Gastrocnemius medialis (tissue), 4 donors: Measurements from ENCODE around the gene SLX4IP.

Experiments
- CTCF ChIP-seq, 5 experiments: fragments of 450-650 bp in 3 of 5; fragments of 200-600 bp in 2 of 5; sonication (generic) in 2 of 5; IDR thresholded peaks in 4 of 5; conservative IDR thresholded peaks in 1 of 5; 1 replicate in 4 of 5; 2 replicates in 1 of 5; pipeline ENCODE4 v1.5.1; 2016 to 2019; ENCODE audit warnings: antibody characterized with exemption in 5 of 5, mild to moderate bottlenecking in 3 of 5, moderate library complexity in 3 of 5
- POLR2A ChIP-seq, 2 donors: fragments of 450-650 bp; IDR thresholded peaks; one replicate each; pipeline ENCODE4 v1.6.1; 2017; ENCODE audit warnings: antibody characterized with exemption in 2 of 2, mild to moderate bottlenecking in 2 of 2, moderate library complexity in 2 of 2

GRCh38 chr20:10646886-10647420 lies 211.8 kb downstream of the SLX4IP start:
- TF ChIP-seq CTCF (IDR thresholded peaks at IDR 0.05 in 4 of 5, conservative IDR thresholded peaks at IDR 0.05 in 1 of 5): no peak
- no peak for TF ChIP-seq POLR2A (IDR thresholded peaks at IDR 0.05)
